DOHH2 (cell line): Measurements from ENCODE around the gene ATP8B4.

ENCODE experiments used
- H3F3A ChIP-seq: fragments of 200-600 bp; sonication (generic), shearing (Covaris generic); 2 replicates; pipeline ENCODE4 v1.6.0; 2016; ENCODE audit warnings: antibody characterized with exemption, mild to moderate bottlenecking; ENCODE audit not compliant: control insufficient read depth, insufficient read depth
- H3K27ac ChIP-seq: fragments of 200-600 bp; sonication (generic); 2 replicates; pipeline ENCODE4 v1.5.1; 2014; ENCODE audit warnings: low read depth, mild to moderate bottlenecking, low read length, moderate library complexity
- H3K27me3 ChIP-seq: fragments of 200-600 bp; sonication (generic); 2 replicates; pipeline ENCODE4 v1.6.1; 2014; ENCODE audit warnings: mild to moderate bottlenecking, low read length, mixed read lengths; ENCODE audit not compliant: control insufficient read depth
- H3K36me3 ChIP-seq: fragments of 200-600 bp; sonication (generic); 2 replicates; pipeline ENCODE4 v1.6.1; 2014; ENCODE audit warnings: mild to moderate bottlenecking, low read length, moderate library complexity, mixed read lengths; ENCODE audit not compliant: control insufficient read depth
- H3K4me1 ChIP-seq: fragments of 200-600 bp; sonication (generic); 2 replicates; pipeline ENCODE4 v1.6.1; 2014; ENCODE audit warnings: mild to moderate bottlenecking, low read length, mixed read lengths; ENCODE audit not compliant: control insufficient read depth
- H3K4me2 ChIP-seq: fragments of 200-600 bp; sonication (generic); 2 replicates; pipeline ENCODE4 v1.6.0; 2014; ENCODE audit warnings: mild to moderate bottlenecking, low read length, moderate library complexity
- H3K4me3 ChIP-seq: fragments of 200-600 bp; sonication (generic); 2 replicates; pipeline ENCODE4 v1.5.1; 2014; ENCODE audit warnings: mild to moderate bottlenecking, low read length, mixed read lengths
- H3K79me2 ChIP-seq: fragments of 200-600 bp; sonication (generic); 2 replicates; pipeline ENCODE4 v1.6.1; 2014; ENCODE audit warnings: mild to moderate bottlenecking, low read length, mixed read lengths; ENCODE audit not compliant: control insufficient read depth
- H3K9me2 ChIP-seq: fragments of 200-600 bp; sonication (generic); replicated peaks from 2 replicates; pipeline ENCODE4 v1.6.1; 2014; ENCODE audit warnings: mild to moderate bottlenecking, low read length, mixed read lengths; ENCODE audit not compliant: control insufficient read depth
- H3K9me3 ChIP-seq: fragments of 200-600 bp; sonication (generic); 2 replicates; pipeline ENCODE4 v1.6.1; 2014; ENCODE audit warnings: antibody characterized with exemption, low read length, mixed read lengths; ENCODE audit not compliant: control insufficient read depth, insufficient read depth
- H4K20me1 ChIP-seq: fragments of 200-600 bp; sonication (generic); 2 replicates; pipeline ENCODE4 v1.6.0; 2014; ENCODE audit warnings: low read depth, mild to moderate bottlenecking, antibody characterized with exemption, low read length, moderate library complexity; ENCODE audit not compliant: control insufficient read depth, insufficient read depth
- CTCF ChIP-seq: fragments of 200-600 bp; sonication (generic); IDR thresholded peaks from one replicate; pipeline ENCODE4 v1.5.1; 2014; ENCODE audit warnings: antibody characterized with exemption, mild to moderate bottlenecking, low read depth, low read length; ENCODE audit not compliant: poor library complexity, severe bottlenecking
- EZH2phosphoT487 ChIP-seq: fragments of 200-600 bp; sonication (generic); IDR thresholded peaks from 2 replicates; pipeline ENCODE4 v1.6.1; 2017; ENCODE audit warnings: borderline replicate concordance, mild to moderate bottlenecking, antibody characterized with exemption, low read length, moderate library complexity, mixed read lengths

The ATP8B4 gene

GRCh38 chr15:49865925-49866757 is 252.9 kb downstream of the ATP8B4 start:
- Histone ChIP-seq H3K36me3 (no peaks in the 10 kb centered on the region), H3K4me1 (no peaks in the 10 kb centered on the region), H3K4me2 (no peak overlapping the region), H3K9me3 (no peaks in the 10 kb centered on the region), H4K20me1 (no peaks in the 10 kb centered on the region), H3K4me3 (no peak overlapping the region), H3F3A (no peaks in the 10 kb centered on the region), H3K27me3 (no peaks in the 10 kb centered on the region), H3K9me2 (no peaks in the 10 kb centered on the region), H3K79me2 (no peaks in the 10 kb centered on the region), H3K27ac (no peak overlapping the region)
- TF ChIP-seq EZH2phosphoT487 (no peak), CTCF (no peak)

- H3K4me3 ChIP-seq, result no peak overlapping the region
- no peaks in the 10 kb centered on the region for H3K27me3 ChIP-seq
- no peaks in the 10 kb centered on the region for H3K36me3 ChIP-seq
- H3K79me2 ChIP-seq, result no peaks in the 10 kb centered on the region
- H3K4me1 ChIP-seq, result no peaks in the 10 kb centered on the region
- H4K20me1 ChIP-seq, result no peaks in the 10 kb centered on the region
- H3F3A ChIP-seq, result no peaks in the 10 kb centered on the region
- no peaks in the 10 kb centered on the region for H3K9me3 ChIP-seq
- H3K9me2 ChIP-seq, result no peaks in the 10 kb centered on the region
- no peak for TF ChIP-seq EZH2phosphoT487
- no peak for TF ChIP-seq CTCF
- no peak overlapping the region for H3K27ac ChIP-seq
- no peak overlapping the region for H3K4me2 ChIP-seq
Measured at GRCh38 chr15:49864251-49864650, 254.8 kb downstream of the ATP8B4 start.

GRCh38 chr15:49863431-49864224 is 255.4 kb downstream of the ATP8B4 start:
- Histone ChIP-seq H3K27me3 (no peaks in the 10 kb centered on the region), H3K4me1 (no peaks in the 10 kb centered on the region), H3K79me2 (no peaks in the 10 kb centered on the region), H4K20me1 (no peaks in the 10 kb centered on the region), H3K4me3 (no peak overlapping the region), H3K4me2 (no peak overlapping the region), H3K9me3 (no peaks in the 10 kb centered on the region), H3K9me2 (no peaks in the 10 kb centered on the region), H3K36me3 (no peaks in the 10 kb centered on the region), H3K27ac (no peak overlapping the region), H3F3A (no peaks in the 10 kb centered on the region)
- no peak for TF ChIP-seq EZH2phosphoT487

- no peaks in the 10 kb centered on the region for H3K79me2 ChIP-seq
- H3F3A ChIP-seq, result no peaks in the 10 kb centered on the region
- no peak overlapping the region for H3K4me3 ChIP-seq
- TF ChIP-seq CTCF, result no peak
- no peak for TF ChIP-seq EZH2phosphoT487
- H3K27me3 ChIP-seq, result no peaks in the 10 kb centered on the region
- no peaks in the 10 kb centered on the region for H4K20me1 ChIP-seq
- H3K4me1 ChIP-seq, result no peaks in the 10 kb centered on the region
- H3K9me2 ChIP-seq, result no peaks in the 10 kb centered on the region
- no peak overlapping the region for H3K4me2 ChIP-seq
- H3K9me3 ChIP-seq, result no peaks in the 10 kb centered on the region
- no peaks in the 10 kb centered on the region for H3K36me3 ChIP-seq
- H3K27ac ChIP-seq, result no peak overlapping the region
Measured at GRCh38 chr15:49860101-49860500, 258.9 kb downstream of the ATP8B4 start.
